ENCODE results near the gene DKK3. TPM values are rescaled to one million over a fixed set of nuclear protein-coding genes. Genes with fewer than 3 reads are reported as not detected.

Gene DKK3
- total and polyA plus RNA-seq, 2 experiments from 2014 or later, result 16.8 to 31.1 TPM

DNA sequence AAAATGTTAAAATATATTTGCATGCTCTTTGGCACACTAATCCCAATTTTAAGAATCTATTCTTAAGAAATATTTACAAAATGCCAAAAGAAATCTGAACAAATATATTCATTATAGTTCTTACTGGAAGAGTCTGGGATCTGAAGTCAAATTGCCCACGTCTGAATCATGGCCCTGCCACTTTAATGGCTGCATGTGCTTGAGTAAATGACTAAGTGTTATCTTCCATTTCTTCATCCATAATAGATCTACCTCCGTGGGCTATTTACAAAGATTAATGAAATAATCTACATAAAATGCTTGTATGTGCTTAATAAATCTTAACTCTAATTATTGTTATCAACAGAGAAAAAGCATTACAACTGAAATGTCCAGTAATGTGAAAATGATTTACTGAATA lies 24.5 kb upstream of the DKK3 start (continued):
- TF ChIP-seq ZNF462 (CRISPR knock-in tag; IDR thresholded peaks at IDR 0.05) (no peak), REST (IDR thresholded peaks at IDR 0.05; ENCODE audit: unreplicated experiment) (no peak)

DNA sequence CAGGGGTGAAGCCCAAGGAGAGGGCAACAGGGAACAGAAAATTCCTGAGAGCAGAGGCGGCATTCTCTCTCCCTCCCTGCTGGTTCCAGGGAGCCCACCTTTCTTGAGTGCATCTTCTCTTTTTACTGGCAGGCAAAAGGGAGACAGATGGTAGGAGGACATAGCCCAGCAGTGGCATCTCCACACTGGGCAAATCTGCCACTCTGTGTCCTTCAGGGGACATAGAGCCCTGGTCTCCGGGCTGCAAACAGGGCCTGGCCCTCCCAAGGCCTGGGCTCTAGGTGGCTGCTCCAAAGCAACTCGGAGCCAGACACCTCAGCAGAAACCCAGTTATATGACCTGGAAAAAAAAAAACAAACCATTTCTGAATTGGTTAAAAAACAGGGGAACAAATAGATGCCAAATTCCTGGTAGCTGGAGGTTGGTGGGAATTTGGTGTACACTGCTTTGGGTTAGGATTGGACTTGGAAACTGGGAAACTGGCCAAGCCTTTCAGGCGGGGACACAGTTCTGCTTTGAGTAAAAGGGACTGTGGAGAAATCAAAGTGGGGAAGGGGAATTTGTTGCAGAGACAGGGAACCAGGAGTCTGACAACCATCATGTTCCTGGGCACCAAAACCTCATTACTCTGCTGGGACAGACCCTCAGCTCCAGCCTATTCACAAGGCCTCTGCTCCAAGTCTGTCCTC lies 23.6 kb upstream of the DKK3 start:
- Histone ChIP-seq H3K27me3 (ENCODE audit: insufficient read depth) (no peaks in the 10 kb centered on the region), H3K4me1 (ENCODE audit: insufficient read depth) (no peaks in the 10 kb centered on the region), H3F3A (replicated peaks; ENCODE audit: low read depth) (no peaks in the 10 kb centered on the region), H3K79me2 (replicated peaks; ENCODE audit: insufficient read depth) (no peaks in the 10 kb centered on the region), H3K9me2 (ENCODE audit: insufficient read depth) (no peaks in the 10 kb centered on the region), H4K20me1 (replicated peaks; ENCODE audit: insufficient read depth) (no peaks in the 10 kb centered on the region; the same call in 1 of the 2 replicates), H3K4me3 (no peak overlapping the region), H3K27ac (ENCODE audit: low read depth) (no peak overlapping the region), H3K4me2 (no peak overlapping the region), H2AFZ (0 out of 2 replicates have a peak overlapping the region, but pooled peaks have one; percentile 56), H3K36me3 (ENCODE audit: insufficient read depth) (no peaks in the 10 kb centered on the region)
- no peaks in the 10 kb centered on the region for H3K36me3 Mint-ChIP-seq (ENCODE audit: low read depth)
- no peaks in the 10 kb centered on the region for H3K9me3 Mint-ChIP-seq
- DNase-seq (ENCODE audit: low spot score), result no peak
- H3K27ac Mint-ChIP-seq, result no peak overlapping the region
- no peak for ATAC-seq
- no peak overlapping the region for H3K4me3 Mint-ChIP-seq
- peaks cover 2% of the 10 kb centered on the region for H3K27me3 Mint-ChIP-seq (ENCODE audit: insufficient read depth, low read depth, poor library complexity)
- peaks cover 3% of the 10 kb centered on the region; the same call in 1 of the 3 replicates for H3K4me1 Mint-ChIP-seq
- TF ChIP-seq NANOG (IDR thresholded peaks at IDR 0.05; ENCODE audit: borderline replicate concordance) (no peak), CTCF (conservative IDR thresholded peaks at IDR 0.05; ENCODE audit: low read depth in 2 of 2) (no peak), POLR2AphosphoS5 (IDR thresholded peaks at IDR 0.05; ENCODE audit: low read depth) (no peak), ETS1 (IDR thresholded peaks at IDR 0.05) (no peak), ZNF331 (CRISPR knock-in tag; IDR thresholded peaks at IDR 0.05; ENCODE audit: low read depth) (no peak), EZH2phosphoT487 (IDR thresholded peaks at IDR 0.05; ENCODE audit: unreplicated experiment) (no peak)
